NCI-H82 (cell line): Measurements from ENCODE around the gene IL1RAPL1.

ENCODE experiments used
- DNase-seq: peaks from one replicate; lab custom pipeline; 2025; lab: John Stamatoyannopoulos, UW

The IL1RAPL1 gene

GRCh38 chrX:29792335-29792734, 1205.1 kb downstream of the IL1RAPL1 start:
- DNase-seq, result no peak

- DNase-seq, result no peak
These were observed 1209.9 kb downstream of the IL1RAPL1 start for GRCh38 chrX:29797156-29797555.

GRCh38 chrX:29798469-29798868, 1211.2 kb downstream of the IL1RAPL1 start:
- DNase-seq, result no peak

- DNase-seq, result no peak
These were observed 1225.9 kb downstream of the IL1RAPL1 start for GRCh38 chrX:29813174-29813573.

- DNase-seq, result no peak
These were observed 1237.1 kb downstream of the IL1RAPL1 start for GRCh38 chrX:29824176-29824906.

GRCh38 chrX:29826742-29827141, 1239.5 kb downstream of the IL1RAPL1 start:
- DNase-seq, result no peak

GRCh38 chrX:29834311-29834710, 1247.1 kb downstream of the IL1RAPL1 start:
- DNase-seq, result no peak

GRCh38 chrX:29834764-29835163, 1247.5 kb downstream of the IL1RAPL1 start:
- no peak for DNase-seq

- DNase-seq, result no peak
These were observed 1254.5 kb downstream of the IL1RAPL1 start for GRCh38 chrX:29841750-29842149.

GRCh38 chrX:29842552-29842951, 1255.3 kb downstream of the IL1RAPL1 start:
- DNase-seq, result no peak

- no peak for DNase-seq
These were observed 1264.8 kb downstream of the IL1RAPL1 start for GRCh38 chrX:29851857-29852605.

GRCh38 chrX:29852767-29853166, 1265.5 kb downstream of the IL1RAPL1 start:
- no peak for DNase-seq

GRCh38 chrX:29858714-29859113, 1271.5 kb downstream of the IL1RAPL1 start:
- DNase-seq, result peak; percentile 0

GRCh38 chrX:29862126-29862677, 1275.0 kb downstream of the IL1RAPL1 start:
- DNase-seq, result no peak

- peak; percentile 3 for DNase-seq
These were observed 1280.7 kb downstream of the IL1RAPL1 start for GRCh38 chrX:29867971-29868370.

- no peak for DNase-seq
These were observed 1282.6 kb downstream of the IL1RAPL1 start for GRCh38 chrX:29869837-29870236.

GRCh38 chrX:29870608-29871007, 1283.4 kb downstream of the IL1RAPL1 start:
- no peak for DNase-seq

- no peak for DNase-seq
These were observed 1285.6 kb downstream of the IL1RAPL1 start for GRCh38 chrX:29872831-29873230.

- DNase-seq, result no peak
These were observed 1289.5 kb downstream of the IL1RAPL1 start for GRCh38 chrX:29876733-29877132.

GRCh38 chrX:29880977-29881376, 1293.7 kb downstream of the IL1RAPL1 start:
- no peak for DNase-seq

GRCh38 chrX:29890004-29890403, 1302.8 kb downstream of the IL1RAPL1 start:
- DNase-seq, result no peak

GRCh38 chrX:29890646-29891200, 1303.5 kb downstream of the IL1RAPL1 start:
- no peak for DNase-seq

- DNase-seq, result no peak
These were observed 1314.8 kb downstream of the IL1RAPL1 start for GRCh38 chrX:29902004-29902403.
